ENCODE data around the gene STK11IP.

The STK11IP gene

DNA sequence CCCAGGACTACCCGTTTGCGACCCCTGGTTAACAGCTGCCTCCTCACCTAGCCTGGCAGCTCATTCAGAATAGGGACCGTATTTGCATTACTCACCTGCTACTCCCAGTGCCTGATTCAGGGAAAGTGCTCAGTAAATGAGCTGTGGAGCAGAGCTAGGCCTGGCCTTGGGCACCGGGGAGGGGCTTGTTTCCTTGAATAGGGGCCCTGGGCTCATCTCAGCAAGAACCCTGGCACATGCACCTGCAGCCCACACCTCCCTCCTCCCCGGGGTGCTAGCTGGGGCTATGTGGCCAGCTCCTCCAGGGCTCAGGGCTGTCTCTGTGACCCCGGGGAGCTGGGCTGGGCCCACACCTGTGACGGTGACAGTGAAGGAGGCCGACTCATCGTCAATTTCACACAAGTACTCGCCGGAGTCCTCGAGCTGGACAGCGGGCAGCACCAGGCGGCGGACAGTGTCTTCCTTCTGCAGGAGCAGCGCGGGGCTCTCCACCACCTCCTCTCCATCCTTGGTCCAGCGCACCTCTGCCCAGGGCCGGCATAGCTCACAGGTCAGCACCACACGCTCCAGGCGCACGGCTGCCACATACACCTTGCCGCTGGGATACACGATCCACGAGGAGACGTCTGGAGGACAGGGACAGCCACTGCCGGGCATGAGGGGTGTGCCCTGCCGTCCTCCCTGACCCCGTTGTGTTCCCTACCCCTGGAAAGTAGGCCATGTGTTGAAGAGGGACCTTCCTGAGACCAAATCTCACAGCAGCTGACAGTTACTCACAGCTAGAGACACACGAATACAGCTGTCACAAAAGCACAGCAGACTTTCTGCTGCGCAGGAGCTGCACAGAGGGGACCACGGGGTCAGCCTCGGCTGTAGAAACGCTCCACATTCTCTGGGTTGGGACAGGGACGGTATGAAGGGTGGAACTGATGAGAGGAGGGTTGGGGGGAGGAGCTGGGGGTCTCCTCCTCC lies 35.3 kb upstream of the STK11IP start:
- DNase-seq: no peak

- no peak for DNase-seq
Observed at GRCh38 chr2:219563271-219563928, 34.3 kb upstream of the STK11IP start.

- no peak for DNase-seq
Observed at GRCh38 chr2:219565130-219566080, 32.3 kb upstream of the STK11IP start.

DNA sequence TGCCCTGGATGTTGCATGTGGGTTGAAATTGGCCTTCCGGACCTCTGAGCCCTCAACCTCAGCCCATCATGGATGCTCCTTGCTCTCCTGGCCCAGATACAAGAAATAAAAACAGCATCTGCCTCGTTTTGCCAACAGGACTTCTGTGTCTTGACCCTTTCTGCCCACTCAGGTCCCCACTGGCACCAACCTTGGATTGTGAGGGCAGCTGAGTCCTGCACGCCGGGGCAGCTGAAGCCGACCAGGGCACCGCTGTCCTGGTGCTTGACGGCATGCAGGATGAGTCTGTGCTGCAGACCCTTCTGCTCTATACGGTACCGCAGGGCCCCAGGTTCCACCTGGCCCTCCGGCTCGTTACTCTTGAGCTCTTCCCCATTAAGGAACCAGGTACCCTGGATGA lies 31.0 kb upstream of the STK11IP start:
- DNase-seq: no peak

- DNase-seq: no peak
Observed at GRCh38 chr2:219567131-219567530, 30.5 kb upstream of the STK11IP start.

GRCh38 chr2:219567791-219568361 lies 29.8 kb upstream of the STK11IP start:
- no peak for DNase-seq

DNA sequence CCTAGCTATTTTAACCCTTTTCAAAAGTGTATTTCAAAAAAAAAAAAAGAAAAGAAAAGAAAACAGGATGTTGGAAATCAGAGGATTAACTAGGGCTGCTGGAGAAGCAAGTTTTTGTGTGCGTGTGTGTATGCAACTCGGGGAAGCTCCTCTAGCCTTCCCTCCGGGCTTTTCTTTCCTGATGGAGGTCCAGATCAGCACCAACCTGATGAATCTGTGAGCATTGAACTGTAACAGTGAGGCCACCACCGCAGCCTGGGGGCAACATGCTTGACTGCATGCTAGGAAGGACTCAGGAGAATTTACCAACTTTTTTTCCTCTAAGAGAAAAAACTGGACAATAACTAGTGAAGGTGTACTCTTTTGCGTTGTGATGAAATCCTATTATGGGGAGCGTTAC lies 28.6 kb upstream of the STK11IP start:
- DNase-seq: no peak

DNA sequence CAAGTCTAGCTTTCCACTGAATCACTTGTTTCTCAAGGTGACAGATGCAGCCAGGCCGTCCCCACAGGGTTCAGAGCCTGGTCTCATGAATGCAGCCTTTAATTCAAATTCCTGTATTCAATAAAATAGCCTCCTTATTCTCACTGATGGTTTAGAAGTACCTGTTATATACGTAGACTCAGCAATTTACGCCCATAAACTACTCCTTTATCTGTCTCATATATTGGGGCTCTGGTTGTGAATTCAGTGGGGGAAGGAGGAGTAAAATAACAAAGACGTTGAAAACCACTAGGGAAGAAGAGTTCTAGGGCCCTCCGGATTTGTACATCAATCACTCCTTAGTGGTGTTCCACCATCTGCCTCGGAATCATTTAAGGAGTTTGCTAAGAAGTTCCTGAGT lies 28.0 kb upstream of the STK11IP start:
- no peak for DNase-seq

DNA sequence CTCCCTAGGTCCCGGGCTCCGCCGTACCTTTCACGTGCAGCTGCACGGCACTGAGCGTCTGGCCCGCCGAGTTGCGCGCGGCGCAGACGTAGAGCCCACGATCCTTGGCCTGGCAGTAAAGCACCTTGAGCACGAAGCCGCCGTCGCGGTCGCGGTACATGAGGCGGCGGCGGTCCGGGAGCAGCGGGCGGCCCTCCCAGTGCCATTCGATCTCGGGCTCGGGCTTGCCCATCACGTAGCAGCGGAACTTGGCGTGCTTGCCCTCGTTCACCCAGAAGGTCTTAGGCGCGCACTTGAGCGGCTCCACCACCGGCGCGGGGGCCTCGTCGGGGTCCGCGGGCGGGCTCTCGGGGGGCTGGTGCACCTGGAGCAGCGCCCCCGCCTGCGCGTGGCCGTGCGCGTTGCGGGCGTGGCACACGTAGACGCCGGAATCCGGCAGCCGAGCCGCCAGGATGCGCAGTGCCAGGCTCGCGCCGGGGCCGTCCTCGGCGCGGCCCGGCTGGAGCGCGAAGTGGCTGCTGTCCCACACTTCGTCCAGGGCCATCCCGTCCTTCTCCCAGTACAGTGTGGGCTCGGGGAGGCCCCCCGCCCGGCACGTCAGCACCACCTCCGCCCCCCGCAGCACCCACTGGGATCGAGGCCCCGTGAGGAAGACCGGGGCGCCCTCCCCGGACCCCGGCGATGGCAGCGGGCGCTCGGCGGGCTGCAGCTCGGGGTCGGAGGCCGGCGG lies 27.3 kb upstream of the STK11IP start:
- peak; percentile 20 for DNase-seq

- DNase-seq: peak; percentile 9
Observed at GRCh38 chr2:219570924-219571310, 26.7 kb upstream of the STK11IP start.

- DNase-seq: peak; percentile 89
Observed at GRCh38 chr2:219571311-219572236, 26.1 kb upstream of the STK11IP start, which contains the start of gene OBSL1. OBSL1 (minus strand) TSS chr2:219571539; CDS start chr2:219571232, 307 bp downstream.

DNA sequence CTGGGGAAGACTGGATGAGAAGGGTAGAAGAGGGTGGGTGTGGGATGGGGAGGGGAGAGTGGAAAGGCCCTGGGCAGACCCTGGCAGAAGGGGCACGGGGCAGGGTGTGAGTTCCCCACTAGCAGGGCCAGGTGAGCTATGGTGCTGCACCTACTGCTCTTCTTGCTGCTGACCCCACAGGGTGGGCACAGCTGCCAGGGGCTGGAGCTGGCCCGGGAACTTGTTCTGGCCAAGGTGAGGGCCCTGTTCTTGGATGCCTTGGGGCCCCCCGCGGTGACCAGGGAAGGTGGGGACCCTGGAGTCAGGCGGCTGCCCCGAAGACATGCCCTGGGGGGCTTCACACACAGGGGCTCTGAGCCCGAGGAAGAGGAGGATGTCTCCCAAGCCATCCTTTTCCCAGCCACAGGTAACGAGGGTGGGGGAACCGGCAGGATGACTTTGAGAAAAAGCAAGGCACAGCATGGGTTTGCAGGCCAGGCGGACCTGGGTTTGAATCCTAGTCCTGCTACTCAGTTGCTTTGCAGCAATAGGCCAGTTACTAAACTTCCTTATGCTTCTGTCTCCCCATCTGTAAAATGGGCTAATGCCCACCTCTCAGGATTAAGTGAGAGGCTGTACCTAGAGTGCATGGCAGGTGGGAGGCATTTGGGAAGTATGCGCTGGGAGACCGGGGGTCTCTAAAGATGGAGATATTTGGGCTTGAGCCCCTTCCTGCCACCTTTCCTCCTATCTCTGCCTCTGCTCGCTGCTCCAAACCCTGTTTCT lies 25.2 kb upstream of the STK11IP start, which contains the start of gene INHA:
INHA (plus strand) TSS at position 74 of the 765 bp plus-strand sequence; CDS start at position 139, 65 bp downstream.
- no peak for DNase-seq

- DNase-seq: no peak
Observed at GRCh38 chr2:219573166-219573565, 24.5 kb upstream of the STK11IP start.

GRCh38 chr2:219574484-219575311 lies 23.0 kb upstream of the STK11IP start:
- no peak for DNase-seq

- no peak for DNase-seq
Observed at GRCh38 chr2:219575566-219576504, 21.8 kb upstream of the STK11IP start.

GRCh38 chr2:219576505-219577388 lies 20.9 kb upstream of the STK11IP start:
- peak; percentile 42 for DNase-seq

Measured in NCI-H146 (cell line).